HG02840 (cell line): Measurements from ENCODE around the gene CRLF3.
A peak's percentile ranks its signal among the peaks of the same experiment; 100 is the strongest.
"Not testable (repeated sequence)": the region's sequence is repeated elsewhere in the genome, so short reads cannot be mapped to it uniquely, and the experiment has no call there.

Experiments used
- ATAC-seq: cut with Tn5 transposase; IDR thresholded peaks from one replicate; pipeline ENCODE4 v1.9.1; 2021; ENCODE audit warnings: mild to moderate bottlenecking, moderate library complexity, moderate number of reproducible peaks; ENCODE audit not compliant: unreplicated experiment, low FRiP score

Gene CRLF3

GRCh38 chr17:30814860-30815259 lies 9.6 kb downstream of the CRLF3 start:
- not testable (repeated sequence) for ATAC-seq

GRCh38 chr17:30814236-30814635 lies 10.3 kb downstream of the CRLF3 start:
- ATAC-seq: not testable (repeated sequence)

GRCh38 chr17:30812218-30813177 lies 12.0 kb downstream of the CRLF3 start:
- ATAC-seq: no peak

GRCh38 chr17:30809867-30810266 lies 14.6 kb downstream of the CRLF3 start:
- no peak for ATAC-seq

- ATAC-seq: peak; percentile 83
Measured at GRCh38 chr17:30808785-30809286, 15.7 kb downstream of the CRLF3 start.

- no peak for ATAC-seq
Measured at GRCh38 chr17:30807896-30808295, 16.6 kb downstream of the CRLF3 start.

GRCh38 chr17:30805944-30806456 lies 18.5 kb downstream of the CRLF3 start:
- ATAC-seq: no peak

- no peak for ATAC-seq
Measured at GRCh38 chr17:30801671-30802070, 22.8 kb downstream of the CRLF3 start.

- ATAC-seq: no peak
Measured at GRCh38 chr17:30796016-30796415, 28.5 kb downstream of the CRLF3 start.

- no peak for ATAC-seq
Measured at GRCh38 chr17:30794372-30794771, 30.1 kb downstream of the CRLF3 start.

- no peak for ATAC-seq
Measured at GRCh38 chr17:30793282-30793977, 31.1 kb downstream of the CRLF3 start.

- no peak for ATAC-seq
Measured at GRCh38 chr17:30790279-30790678, 34.2 kb downstream of the CRLF3 start.

GRCh38 chr17:30788918-30789317 lies 35.6 kb downstream of the CRLF3 start:
- no peak for ATAC-seq

- ATAC-seq: no peak
Measured at GRCh38 chr17:30782206-30782605, 42.3 kb downstream of the CRLF3 start.

- ATAC-seq: no peak
Measured at GRCh38 chr17:30780343-30780742, 44.1 kb downstream of the CRLF3 start.

- ATAC-seq: not testable (repeated sequence)
Measured at GRCh38 chr17:30768771-30769170, 55.7 kb downstream of the CRLF3 start.

- not testable (repeated sequence) for ATAC-seq
Measured at GRCh38 chr17:30767641-30768404, 56.7 kb downstream of the CRLF3 start.

GRCh38 chr17:30761060-30761459 lies 63.4 kb downstream of the CRLF3 start:
- ATAC-seq: no peak

- not testable (repeated sequence) for ATAC-seq
Measured at GRCh38 chr17:30753291-30753690, 71.2 kb downstream of the CRLF3 start.

GRCh38 chr17:30750982-30751381 lies 73.5 kb downstream of the CRLF3 start:
- ATAC-seq: not testable (repeated sequence)
